RKO (cell line): Measurements from ENCODE around the gene RPL39L.
"Not testable (repeated sequence)": the region's sequence is repeated elsewhere in the genome, so short reads cannot be mapped to it uniquely, and the experiment has no call there.

Experiments
- DNase-seq: peaks from one replicate; pipeline ENCODE4 v3.0.0-alpha.2; 2016; ENCODE audit warnings: low spot score

Gene RPL39L

GRCh38 chr3:187136936-187137335, 2.4 kb downstream of the RPL39L start:
- DNase-seq = peak; percentile 57

DNA sequence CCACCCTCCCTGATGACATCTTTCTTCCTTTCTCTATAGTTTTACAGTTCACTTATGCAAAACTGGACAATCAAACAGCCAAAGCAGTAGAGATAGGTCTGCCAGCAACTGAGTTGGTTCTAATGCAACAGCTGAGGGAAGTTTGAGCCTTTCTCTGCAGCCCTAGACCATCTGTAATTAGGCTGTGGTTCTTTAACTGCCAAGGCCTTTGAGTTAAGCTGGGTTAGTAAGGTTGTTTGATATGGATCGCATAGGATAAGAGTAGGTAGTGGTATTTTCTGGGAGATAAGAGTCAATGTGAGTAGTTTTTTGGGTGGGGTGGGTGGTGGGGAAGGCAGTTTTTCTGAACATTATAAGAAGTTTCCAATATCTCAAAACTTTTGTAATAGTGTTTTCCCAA, 3.0 kb downstream of the RPL39L start:
- DNase-seq = no peak

GRCh38 chr3:187135172-187135690, 4.1 kb downstream of the RPL39L start:
- DNase-seq = not testable (repeated sequence)

DNA sequence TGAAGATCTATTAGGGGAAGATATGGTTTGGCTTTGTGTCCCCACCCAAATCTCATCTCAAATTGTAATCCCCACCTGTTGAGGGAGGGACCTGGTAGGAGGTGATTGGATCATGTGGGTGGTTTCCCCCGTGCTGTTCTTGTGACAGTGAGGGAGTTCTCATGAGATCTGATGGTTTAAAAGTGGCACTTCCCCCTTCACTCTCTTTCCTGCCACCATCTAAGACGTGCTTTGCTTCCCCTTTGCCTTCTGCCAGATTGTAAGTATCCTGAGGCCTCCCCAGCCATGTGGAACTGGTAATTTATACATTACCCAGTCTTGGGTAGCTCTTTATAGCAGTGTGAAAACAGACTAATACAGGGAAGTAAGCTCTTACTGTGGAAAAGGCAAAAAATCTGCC, 6.1 kb downstream of the RPL39L start:
- DNase-seq = not testable (repeated sequence)

DNA sequence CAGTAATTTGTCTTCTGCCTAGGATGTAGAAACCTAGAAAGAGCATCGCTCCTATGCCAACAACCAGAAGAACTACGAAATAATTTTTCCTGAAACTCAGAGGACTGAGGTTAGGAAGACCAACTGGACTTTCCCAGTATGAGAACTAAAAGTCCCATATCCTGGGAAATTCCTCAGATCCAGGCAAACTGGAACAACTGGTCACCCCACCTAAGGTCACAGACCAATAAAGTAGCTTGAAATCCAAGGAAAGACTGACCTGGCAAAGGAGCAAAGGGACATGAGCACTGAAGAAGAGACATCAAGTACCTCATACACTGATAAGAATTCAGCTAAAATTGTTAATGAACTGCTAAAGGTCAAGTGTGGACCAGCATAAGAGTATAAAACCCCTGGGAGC, 6.6 kb downstream of the RPL39L start:
- DNase-seq = no peak

DNA sequence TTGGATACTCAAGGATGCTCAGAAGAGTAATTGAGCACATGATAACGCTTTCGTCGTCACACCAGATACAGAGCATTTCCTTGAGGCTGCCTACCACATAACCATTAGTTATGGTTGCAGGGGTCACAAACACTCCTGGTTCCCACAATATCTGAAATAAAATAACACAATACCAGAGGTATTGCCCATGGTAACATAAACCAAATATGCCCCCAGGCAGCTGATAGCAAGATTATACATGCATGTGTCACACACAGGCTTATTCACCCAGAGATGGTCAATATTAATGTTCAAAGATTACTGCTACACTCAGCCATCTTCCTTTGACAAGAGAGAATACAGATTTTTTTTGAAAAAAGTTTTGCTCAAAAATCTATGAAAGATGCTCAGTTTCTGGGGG, 7.3 kb downstream of the RPL39L start:
- DNase-seq = no peak

DNA sequence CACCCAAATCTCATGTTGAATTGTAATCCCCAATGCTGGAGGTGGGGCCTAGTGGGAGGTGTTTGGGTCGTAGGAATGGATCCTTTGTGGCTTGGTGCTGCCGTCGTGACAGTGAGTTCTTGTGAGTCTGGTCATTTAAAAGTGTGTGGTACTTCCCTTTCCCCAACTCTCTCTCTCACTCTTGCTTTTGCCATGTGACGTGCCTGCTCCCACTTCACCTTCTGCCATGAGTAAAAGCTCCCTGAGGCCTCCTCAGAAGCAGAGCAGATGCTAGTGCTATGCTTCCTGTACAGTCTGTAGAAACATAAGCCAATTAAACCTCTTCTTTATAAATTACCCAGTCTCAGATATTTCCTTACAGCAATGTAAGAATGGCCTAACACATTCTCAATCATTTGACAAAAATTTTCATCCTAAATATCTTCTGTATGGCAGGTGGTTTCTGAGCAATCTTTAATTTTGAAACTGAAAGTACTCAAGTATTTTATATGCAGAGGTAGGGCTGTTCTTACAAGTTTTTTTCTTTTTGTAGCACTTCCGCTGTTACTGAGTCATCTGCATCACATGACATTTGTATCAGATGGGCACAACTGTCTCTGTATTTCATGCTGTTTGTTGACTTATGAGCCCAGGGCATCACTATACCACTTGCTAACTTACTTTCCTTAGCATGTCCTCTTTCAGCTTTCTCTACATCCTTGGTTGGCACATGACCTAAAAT, 8.8 kb downstream of the RPL39L start:
- peak; percentile 68 for DNase-seq

DNA sequence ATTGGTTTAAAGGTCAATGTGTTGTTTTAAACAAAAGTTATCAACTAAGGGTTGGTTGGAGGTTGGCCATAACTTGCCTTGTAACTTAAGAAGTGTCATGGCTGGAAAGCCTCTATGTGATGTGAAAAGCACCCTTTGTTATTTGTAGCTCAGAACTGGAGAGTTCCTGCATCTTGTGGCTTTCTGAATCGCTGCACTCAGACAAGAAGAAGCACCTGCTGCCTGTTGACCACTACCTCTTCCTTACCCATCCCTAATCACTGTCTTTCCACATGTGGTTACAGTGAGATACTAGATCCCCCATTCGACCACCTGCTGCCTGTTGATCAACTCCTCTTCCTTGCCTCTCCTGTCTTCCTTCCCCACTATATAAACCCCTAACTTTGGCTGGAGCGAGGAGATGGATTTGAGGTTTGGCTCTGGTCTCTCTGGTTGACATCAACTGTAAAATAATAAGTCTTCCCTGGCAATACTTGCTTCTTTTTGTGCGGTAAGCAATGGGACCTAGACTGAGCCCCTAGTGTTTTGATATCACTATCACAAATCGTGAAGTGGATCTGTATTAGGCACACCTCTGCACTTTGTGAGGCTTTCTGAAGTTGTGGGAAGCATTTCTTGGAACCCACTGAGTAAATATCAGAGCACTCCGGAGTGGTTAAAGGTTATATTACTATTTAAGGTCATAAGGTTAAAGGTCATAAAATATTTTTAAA, 13.8 kb downstream of the RPL39L start:
- DNase-seq = no peak

GRCh38 chr3:187122261-187122660, 17.0 kb downstream of the RPL39L start:
- no peak for DNase-seq

DNA sequence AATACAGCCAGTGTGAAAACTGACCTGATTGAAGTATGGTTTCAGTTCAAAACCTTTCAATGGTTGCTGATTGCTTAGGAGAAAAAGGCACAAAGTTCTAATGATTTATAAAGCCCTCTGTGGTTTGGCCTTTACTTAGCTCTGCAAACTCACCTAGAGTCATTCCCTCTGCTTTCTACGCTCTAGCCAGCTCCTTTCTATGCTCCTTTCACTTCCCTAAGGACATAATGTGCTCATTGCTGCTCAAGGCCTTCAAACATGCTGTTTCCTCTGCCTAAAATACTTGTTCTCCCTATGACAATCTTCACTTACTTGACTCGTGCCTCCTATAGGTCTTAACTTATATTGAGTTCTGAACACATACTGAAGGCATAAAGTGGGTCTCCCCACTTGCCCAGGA, 19.0 kb downstream of the RPL39L start:
- no peak for DNase-seq

- DNase-seq = no peak
These were observed 24.8 kb downstream of the RPL39L start for GRCh38 chr3:187114511-187114910.

- peak; percentile 37 for DNase-seq
These were observed 26.1 kb downstream of the RPL39L start for GRCh38 chr3:187112934-187113793.

GRCh38 chr3:187110156-187110555, 29.1 kb downstream of the RPL39L start:
- DNase-seq = no peak

DNA sequence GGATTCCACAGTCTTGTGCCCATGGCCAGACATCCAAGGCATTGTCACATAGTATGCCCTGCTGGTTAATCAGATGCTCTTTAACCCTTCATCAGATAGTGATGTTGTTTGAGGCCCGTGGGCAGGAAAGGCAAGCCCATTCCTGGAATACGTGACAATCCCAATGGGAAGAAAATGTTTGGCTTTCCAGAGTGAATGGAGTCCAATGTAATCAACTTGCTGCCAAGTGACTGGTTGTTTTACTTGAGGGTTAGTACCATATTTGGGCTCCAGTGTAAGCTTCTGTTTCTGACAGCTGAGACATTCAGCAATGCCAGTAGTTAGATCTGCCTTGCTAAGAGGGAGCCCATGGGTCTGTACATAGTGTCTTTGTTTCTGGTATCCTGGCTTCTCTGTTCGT, 31.3 kb downstream of the RPL39L start:
- no peak for DNase-seq

- no peak for DNase-seq
These were observed 33.6 kb downstream of the RPL39L start for GRCh38 chr3:187105700-187106099.

DNA sequence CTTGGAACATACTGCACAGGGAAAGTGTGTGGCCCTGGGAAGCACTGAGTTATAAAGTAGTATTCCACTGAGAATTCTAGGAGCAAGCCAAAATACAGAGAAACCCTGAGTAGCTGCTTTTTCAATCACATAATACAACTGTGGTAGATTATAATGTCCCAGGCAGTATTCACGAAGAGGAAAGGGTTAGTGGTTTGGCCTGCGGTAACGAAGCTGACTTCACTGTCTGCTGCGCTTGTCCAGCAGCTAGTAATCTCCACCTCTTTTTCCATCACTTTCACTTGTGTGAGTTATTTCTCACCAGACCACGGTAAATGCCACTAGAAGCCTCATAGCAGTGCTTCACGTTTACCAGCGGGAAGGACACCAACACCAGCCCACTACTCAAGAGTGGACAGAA, 34.4 kb downstream of the RPL39L start:
- DNase-seq = no peak

- DNase-seq = no peak
These were observed 35.0 kb downstream of the RPL39L start for GRCh38 chr3:187104342-187104741.

DNA sequence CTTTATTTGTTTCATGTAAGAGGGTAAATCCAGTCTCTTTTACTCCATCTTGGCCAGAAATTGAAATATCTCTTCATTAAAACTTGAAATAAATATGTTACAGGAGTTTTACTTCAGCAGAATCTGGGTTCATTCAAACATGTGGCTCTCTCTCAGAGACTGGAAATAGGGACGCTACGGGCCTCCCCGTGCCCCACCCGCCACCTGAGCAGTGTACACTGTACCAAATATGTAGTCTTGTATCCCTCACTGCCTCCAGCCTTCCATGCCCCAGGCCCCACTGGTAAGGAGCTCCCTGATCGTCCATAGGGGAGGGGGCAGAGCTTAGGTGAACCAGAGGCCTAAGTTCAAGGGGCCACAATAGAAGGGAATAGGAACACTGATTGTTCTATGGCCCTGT, 36.0 kb downstream of the RPL39L start:
- no peak for DNase-seq

DNA sequence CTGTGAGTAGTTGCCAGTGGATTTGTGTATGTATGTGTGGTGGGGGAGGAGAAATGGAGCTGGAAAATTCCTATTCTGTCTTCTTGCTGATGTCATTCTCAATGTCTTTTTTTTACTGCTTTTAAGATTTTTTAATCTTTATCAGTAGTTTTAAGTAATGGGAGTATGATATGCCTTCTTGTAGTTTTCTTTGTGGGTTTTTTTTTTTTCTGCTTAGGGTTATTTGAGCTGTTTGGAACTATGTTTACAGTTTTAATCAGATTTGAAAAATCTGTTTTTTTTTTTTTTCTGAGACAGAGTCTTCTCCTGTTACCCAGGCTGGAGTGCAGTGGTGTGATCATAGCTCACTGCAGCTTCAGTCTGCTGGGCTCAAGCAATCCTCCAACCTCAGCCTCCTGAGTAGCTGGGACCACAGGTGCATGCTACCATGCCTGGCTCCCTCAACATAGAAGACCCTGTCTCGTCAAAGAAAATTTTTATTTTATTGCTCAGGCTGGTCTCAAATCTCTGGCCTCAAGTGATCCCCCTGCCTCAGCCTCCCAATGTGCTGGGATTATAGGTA, 37.1 kb downstream of the RPL39L start:
- DNase-seq = no peak

GRCh38 chr3:187101184-187102072, 37.9 kb downstream of the RPL39L start:
- DNase-seq = no peak

DNA sequence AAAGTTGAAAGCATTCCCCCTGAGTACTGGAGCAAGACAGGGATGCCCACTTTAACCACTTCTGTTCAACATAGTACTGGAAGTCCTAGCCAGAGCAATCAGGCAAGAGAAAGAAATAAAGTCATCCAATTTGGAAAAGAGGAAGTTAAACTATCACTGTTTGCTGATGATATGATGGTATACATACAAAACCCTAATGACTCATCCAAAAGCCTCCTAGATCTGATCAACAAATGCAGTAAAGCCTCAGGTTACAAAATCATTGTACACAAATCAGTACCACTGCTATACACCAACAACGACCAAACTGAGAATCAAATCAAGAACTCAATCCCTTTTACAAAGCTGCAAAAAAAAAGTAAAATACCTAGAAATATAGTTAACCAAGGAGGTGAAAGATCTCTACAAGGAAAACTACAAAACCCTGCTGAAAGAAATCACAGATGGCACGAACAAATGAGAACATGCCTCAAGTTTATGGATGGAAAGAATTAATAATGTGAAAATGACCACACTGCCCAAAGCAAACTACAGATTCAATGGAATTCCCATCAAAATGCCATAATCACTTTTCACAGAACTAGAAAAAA, 40.3 kb downstream of the RPL39L start:
- no peak for DNase-seq
